OCI-LY7 (cell line): ENCODE results near the gene BCAT1.

Experiments used
- CTCF ChIP-seq: fragments of 200-600 bp; sonication (generic); conservative IDR thresholded peaks from 2 replicates; pipeline ENCODE4 v1.5.1; 2014; ENCODE audit warnings: mild to moderate bottlenecking, antibody characterized with exemption, low read length, moderate library complexity, mixed read lengths
- EZH2phosphoT487 ChIP-seq: fragments of 200-600 bp; sonication (generic); IDR thresholded peaks from 2 replicates; pipeline ENCODE4 v1.6.1; 2018; ENCODE audit warnings: low read depth, borderline replicate concordance, mild to moderate bottlenecking, mixed run types, antibody characterized with exemption, low read length, moderate library complexity, mixed read lengths

DNA sequence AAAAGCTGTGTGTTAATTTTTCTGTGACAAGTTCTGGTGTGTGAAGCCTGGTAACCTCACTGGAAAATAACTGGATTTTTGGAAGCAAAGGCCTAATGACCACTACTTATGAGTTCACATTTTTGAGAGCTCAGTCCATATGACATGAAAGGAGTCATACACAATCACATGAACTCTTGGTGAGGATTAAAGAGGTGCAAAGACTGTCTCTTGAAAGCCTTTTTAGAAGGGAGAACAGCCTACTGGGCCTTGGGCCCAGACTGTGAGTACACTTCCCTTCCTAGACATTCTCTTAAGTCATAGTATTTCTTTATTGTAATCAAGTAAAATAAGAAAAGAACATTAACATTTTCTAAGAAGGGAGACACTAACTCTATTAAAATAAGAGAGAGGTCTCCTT lies 176.1 kb downstream of the BCAT1 start:
- no peak for TF ChIP-seq EZH2phosphoT487
- no peak for TF ChIP-seq CTCF
